ENCODE measurements around the gene RNF148.

RNF148 gene, protein sequence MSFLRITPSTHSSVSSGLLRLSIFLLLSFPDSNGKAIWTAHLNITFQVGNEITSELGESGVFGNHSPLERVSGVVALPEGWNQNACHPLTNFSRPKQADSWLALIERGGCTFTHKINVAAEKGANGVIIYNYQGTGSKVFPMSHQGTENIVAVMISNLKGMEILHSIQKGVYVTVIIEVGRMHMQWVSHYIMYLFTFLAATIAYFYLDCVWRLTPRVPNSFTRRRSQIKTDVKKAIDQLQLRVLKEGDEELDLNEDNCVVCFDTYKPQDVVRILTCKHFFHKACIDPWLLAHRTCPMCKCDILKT

DNA sequence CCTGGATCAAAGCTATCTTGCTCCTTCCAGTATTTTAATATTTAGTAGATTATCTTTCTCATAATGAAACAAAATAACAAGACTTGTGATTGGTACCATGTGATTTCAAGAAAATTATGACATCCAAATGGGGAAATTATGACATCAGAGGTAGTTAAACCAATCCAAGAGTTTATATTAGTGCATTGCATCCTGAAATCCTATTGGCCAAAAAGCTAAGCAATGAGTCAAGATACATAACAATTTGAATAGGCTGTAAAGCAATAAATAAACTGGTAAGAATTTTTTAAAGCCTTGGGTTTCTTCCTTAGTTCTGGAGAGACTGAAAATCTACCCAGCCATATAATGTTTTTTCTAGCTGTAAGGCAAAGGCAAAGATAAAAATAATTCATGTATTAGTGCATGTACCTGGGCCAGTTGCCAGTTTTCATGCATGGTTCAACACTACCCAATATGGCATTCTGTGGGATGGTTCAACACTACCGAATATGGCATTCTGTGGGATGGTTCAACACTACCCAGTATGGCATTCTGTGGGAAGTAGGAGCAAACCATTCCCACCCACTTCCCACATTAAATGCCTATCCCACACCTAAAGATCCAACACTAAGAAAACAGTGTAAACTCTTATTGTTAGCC, at the start of gene RNF148:
Gene RNF148, minus strand, starts transcription at position 51 of the 639 bp plus-strand sequence. CDS start 172 bp downstream, outside the sequence.
- no peak within 1 kb of the TSS for H3K4me3 ChIP-seq (ENCODE audit: low read depth, low read length)
- DNase-seq (ENCODE audit: low read depth): no peak

DNA sequence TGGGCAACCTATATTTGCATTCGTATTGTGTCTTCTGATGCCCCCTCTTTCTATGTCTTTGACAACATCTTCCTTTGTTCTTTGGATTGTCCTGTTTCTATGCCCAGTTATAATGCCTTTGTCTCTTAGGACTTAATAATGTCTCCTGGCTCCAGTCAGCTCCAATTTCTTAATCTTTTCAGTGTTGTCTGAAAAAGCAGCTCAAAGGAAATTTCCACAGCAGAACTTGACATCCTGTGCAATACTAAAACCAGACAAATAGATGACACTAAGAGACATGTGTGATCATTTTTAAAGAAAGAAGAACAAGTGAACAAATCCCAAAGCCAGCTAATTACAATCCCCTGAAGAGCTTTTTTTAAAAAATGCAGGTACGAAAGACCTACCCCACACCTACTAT, 47.7 kb upstream of the RNF148 start:
- no peak for DNase-seq (ENCODE audit: low read depth)
- no peak overlapping the region for H3K4me3 ChIP-seq (ENCODE audit: low read depth, low read length)

DNA sequence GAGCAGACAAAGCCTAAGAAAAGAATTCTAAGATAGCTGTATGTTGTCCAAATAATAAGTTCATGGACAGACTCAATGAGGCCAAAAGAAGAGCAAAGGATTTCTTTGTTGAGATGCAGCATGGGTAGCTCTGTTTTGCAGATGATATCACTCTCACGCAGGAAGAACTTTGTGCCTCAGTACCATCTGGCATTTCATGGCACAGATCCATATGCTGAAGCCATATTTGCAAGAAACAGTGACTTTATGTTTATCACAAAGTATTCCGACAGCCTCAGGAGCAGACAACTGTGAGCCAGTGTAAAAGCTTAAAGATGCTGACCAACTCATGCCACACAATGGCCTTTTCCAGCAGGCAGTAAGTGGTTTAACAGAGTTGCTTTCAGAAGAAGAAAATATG, 45.5 kb upstream of the RNF148 start:
- DNase-seq (ENCODE audit: low read depth): no peak

DNA sequence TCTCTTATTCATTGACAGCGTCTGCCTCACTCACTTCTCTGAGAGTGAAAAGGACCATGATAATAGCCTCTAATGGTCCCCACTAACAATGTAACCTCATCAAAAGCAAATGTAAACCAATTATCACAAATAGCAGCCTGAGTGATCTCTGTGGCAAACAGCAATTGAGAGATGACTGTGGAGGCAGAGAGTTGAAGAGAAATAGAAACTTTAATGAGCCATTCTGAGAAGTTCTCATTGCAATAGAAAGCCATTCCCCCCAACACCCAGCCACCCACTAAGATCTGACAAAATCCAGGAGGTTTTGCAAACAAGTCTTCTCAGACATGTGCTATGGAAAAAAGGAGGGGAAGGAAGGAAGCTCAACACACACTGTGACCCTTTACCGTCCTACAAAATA, 44.2 kb upstream of the RNF148 start:
- DNase-seq (ENCODE audit: low read depth): no peak

More for the DNA sequence above, 45.5 kb upstream of the RNF148 start:
- H3K4me3 ChIP-seq (ENCODE audit: low read depth, low read length): no peak overlapping the region

DNA sequence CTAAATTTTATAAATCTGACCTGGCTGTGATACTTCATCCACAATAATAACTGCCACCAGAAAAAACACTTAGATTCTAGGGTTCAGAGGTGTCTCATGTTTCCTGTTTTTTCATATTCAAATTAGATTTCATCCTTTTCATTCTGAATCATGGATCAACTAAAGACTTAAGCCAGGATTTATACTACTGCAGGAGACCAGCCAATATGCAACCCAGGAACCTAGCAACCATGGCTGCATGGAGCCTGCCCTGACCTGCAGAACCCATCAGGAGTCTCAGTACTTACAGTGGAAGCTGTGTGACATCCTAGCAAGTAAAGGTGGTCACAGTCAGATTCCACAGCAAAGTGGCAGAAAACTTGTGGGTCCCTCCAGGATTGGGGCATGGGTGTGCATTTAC, 40.5 kb upstream of the RNF148 start:
- no peak for DNase-seq (ENCODE audit: low read depth)
- no peak overlapping the region for H3K4me3 ChIP-seq (ENCODE audit: low read depth, low read length)

More for the DNA sequence above, 44.2 kb upstream of the RNF148 start:
- no peak overlapping the region for H3K4me3 ChIP-seq (ENCODE audit: low read depth, low read length)

DNA sequence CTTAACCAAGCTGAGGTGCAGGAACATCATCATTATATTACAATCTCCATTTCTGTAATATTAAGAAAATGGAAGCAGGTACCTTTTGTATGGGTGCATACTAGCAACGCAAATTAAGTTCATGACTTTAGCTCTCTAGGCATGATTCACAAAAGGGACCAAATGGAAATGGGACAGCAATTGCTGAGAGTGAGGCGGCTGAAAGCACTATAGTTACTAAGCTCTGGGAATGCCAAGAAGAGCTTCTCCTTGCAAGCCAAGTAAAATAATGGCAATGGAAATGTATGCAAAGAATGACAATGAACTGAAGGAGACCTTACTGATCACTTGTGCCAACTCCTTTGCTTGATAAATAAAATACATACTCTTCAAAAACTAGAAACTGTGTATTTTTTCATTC, 36.2 kb upstream of the RNF148 start:
- no peak overlapping the region for H3K4me3 ChIP-seq (ENCODE audit: low read depth, low read length)
- DNase-seq (ENCODE audit: low read depth): no peak

DNA sequence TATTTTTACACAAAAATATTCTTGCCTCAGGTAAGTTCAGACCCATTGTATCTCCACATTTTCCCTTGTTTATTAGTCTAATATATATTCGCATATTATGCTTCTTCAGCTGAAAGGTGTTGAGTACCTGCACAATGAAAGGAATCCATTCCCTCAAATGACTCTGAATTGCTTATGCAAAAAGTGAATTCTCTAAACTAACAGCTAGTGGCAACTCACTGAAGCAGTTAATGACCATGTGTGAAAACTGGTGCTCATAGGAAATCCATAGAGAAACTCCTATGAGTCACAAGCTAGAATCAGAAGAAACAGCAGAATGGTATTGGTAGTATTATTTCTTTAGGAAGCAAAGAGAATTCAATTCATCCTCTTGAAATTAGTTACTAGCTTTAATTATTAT, 33.5 kb upstream of the RNF148 start:
- DNase-seq (ENCODE audit: low read depth): no peak
- no peak overlapping the region for H3K4me3 ChIP-seq (ENCODE audit: low read depth, low read length)

DNA sequence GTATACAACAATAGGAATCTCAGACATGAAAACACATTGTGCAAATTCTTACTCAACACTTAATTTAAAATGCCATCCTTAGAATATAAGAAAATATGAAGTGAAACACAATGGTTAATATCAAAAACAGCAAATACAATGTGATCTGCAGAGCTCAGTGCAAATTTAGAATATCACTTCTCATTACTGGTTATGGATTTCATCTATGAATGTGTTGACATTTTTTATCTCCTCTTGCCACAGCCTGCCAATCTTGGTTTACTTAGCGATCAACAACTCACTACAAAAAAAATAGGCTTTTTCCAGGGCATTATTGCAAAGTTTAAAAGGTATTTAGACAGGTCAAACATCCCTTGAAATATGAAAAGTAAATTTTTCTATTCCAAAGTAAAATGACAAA, 25.0 kb upstream of the RNF148 start:
- no peak overlapping the region for H3K4me3 ChIP-seq (ENCODE audit: low read depth, low read length)
- DNase-seq (ENCODE audit: low read depth): no peak

DNA sequence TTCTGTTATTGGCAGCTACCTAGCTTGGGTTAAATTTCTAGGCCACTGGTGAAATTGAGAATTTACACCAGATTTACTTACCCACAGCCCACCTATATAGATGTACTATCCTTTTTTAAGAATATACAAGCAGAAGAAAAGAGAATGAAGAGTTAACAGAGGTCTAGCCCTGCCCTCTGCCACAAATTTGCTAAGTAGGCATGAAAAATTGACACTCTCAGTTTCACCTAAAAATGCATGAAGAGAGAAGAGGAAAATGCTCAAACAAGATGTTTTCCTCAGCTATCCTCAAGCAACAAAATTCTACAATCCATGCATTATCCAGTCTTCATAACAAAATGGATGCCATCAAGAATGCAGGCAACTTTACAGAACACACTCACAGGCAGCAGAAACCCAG, 24.6 kb upstream of the RNF148 start:
- DNase-seq (ENCODE audit: low read depth): no peak
- H3K4me3 ChIP-seq (ENCODE audit: low read depth, low read length): no peak overlapping the region

DNA sequence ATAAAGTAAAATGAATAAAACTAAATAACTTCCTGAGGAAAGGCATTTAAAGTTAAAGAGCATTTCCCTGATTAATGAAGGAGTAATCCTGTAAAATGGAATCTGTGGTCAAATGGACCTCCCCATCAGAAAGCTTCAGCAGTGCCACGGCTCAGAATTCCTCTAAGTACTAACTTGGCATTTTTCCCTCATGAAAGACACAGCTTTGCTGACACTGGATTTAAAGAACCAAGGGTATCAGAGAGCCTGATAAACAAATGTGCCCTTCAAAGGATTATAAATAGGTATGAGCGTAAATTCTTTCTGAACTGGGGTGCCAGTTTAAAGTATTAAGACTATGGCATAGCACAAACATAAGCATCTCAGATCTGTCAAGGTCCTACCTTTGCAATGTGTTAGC, 24.2 kb upstream of the RNF148 start:
- no peak for DNase-seq (ENCODE audit: low read depth)
- H3K4me3 ChIP-seq (ENCODE audit: low read depth, low read length): no peak overlapping the region

DNA sequence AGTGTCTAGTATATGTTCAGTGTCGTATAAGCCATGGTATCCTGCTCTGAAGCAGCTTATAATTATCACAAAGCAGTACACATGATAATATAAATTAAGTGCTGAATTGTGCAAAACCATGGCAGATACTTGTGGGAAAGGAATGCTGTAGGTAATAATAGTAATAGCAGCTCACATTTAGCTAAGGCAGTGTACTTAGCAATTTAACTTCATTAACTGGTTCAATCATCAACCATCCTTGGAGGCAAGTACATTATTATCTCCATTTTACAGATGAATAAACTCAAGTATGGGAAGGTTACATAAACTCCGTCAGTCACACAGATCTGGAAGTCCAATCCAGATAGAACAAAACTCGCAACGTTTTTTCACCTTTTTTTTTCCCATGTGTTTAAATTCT, 21.6 kb upstream of the RNF148 start:
- DNase-seq (ENCODE audit: low read depth): no peak
- no peak overlapping the region for H3K4me3 ChIP-seq (ENCODE audit: low read depth, low read length)

DNA sequence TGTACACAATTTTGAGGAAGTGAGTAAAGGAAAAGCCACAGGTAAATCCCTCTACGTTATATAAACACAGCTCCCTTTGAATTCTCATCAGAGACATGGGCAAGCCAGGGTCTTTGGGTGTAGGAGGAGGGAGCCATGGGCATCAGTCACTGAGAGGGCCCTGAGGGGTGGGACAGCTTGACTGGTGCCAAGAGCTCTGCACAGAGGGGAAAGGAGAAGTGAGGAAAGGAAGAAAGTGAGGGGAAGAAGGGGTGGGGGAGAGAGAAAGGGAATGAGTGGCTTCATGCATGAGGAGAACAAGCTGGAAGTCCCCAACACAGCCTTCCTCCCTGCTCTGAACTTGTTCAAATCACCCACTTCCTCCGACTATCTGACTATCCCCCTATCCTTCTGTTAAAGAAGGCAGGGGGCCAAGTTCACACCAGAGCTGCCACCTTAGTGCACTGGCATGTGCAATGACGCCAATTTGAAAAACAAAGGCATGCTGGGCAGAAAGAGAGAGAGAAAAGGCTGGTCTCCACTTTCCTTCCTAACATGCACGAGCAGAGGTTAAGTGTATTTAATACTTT, 16.4 kb upstream of the RNF148 start:
- DNase-seq (ENCODE audit: low read depth): no peak
- H3K4me3 ChIP-seq (ENCODE audit: low read depth, low read length): no peak overlapping the region

DNA sequence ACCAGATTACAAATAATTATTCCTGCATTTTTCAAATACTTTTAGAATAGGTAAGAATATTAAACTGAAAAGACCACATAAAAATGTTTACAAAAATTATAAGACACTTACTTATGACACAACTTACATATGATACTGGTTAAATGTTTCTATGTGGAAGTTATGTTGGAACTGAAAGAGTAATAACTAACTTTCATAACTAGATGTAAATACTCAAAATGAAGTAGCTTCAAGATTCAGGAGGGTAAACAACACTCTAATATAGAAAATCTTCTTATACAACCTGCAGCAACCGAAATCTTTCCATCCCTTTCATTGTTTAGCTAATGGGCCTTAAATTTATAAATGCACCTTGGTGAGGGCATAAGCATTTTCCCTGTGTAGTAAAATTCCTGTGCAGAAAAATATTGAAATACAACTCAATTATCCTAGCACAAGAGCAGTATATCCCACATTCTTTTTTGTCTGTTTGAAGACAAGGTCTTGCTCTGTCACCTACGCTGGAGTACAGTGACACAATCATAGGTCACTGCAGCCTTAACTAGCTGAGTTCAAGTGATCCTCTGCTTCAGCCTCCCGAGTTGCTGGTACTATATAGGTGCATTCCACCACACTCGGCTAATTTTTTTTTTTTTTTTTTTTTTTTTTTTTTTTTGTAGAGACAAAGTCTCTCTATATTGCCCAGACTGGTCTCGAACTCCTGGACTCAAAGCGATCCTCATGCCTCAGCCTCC, 14.8 kb upstream of the RNF148 start:
- no peak overlapping the region for H3K4me3 ChIP-seq (ENCODE audit: low read depth, low read length)
- no peak for DNase-seq (ENCODE audit: low read depth)

DNA sequence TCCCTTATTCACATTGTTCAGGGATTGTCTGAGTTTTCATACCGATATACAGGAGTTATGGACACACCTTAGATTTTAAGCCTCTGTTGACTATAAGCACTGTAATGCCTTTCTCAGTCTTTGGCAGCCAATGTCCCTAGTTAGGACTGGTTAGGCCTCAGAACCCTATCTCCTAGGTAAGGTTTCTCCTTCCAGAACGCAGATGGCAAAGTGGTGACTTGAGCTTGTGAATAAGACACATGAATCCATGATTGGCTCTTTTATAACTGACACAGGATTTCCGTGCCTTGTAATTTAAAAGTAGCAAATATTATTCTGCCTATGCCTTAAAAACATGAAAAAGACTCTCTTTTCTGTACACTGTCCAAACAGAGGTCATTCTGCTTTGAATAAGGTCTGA, 12.5 kb upstream of the RNF148 start:
- DNase-seq (ENCODE audit: low read depth): no peak
- H3K4me3 ChIP-seq (ENCODE audit: low read depth, low read length): no peak overlapping the region

DNA sequence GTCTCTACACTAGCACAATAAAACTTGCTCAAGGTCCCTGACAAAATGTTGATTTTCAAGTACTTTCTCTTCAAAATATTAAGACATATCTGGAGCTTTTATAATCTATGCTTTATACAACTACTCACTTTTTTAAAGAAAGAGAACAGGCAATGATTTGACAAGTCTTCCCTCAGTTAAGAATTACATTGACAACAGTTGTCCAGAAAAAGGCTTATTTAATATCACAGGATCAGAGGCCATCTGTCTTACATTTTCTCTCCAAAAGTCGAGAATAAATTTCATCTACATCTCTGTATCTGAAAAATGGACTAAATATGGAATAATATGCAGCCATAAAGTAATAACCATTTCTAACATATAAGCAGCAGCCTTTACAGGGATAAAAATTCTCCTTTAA, 8.2 kb upstream of the RNF148 start:
- no peak for DNase-seq (ENCODE audit: low read depth)
- no peak overlapping the region for H3K4me3 ChIP-seq (ENCODE audit: low read depth, low read length)

DNA sequence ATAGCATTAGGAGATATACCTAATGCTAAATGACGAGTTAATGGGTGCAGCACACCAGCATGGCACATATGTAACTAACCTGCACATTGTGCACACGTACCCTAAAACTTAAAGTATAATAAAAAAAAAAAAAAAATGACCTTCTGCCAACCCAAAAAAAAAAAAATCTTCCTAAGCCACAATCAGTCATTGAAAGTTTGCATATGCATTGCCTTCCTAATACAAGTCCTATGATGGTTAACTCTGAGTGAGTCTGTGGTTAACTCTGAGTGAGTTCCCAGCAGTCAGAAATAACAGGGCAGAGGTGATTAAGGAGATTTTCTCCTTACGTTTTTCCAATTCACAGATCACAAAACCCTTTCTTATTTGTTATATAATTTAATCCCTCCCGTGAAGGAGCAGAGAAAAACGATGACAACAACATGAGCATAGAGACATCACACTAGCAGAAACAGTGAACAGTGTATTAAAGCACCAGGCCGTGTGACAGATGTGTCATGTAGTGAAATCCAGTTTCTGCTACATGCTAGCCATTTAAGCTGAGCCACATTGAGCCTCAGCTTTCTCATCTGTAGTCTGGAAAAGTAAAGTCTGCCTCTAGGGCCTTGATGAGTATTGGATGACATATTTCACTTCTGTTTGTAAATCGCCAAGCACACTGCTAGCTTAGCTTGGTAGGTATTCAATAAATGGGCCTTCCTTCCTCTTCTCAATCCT, 7.4 kb upstream of the RNF148 start:
- H3K4me3 ChIP-seq (ENCODE audit: low read depth, low read length): no peak overlapping the region
- DNase-seq (ENCODE audit: low read depth): no peak

DNA sequence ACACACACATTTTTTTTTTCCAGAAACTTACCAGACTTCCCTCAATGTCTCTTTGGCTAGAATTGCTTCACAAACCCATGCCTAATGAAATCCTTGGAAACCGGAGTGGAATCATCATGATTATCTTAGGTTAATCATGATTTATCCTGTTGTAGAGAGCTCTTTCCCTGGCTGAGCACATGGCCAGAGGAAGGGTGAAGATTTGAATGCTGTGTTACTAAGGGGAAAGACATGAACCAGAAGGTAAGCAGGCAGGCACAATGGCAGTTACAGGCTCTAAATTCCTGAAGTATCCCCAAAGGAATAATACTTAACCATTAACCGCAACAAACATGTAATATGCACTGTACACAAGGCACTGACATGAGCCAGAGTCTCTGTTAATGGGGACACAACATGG, 4.1 kb upstream of the RNF148 start:
- DNase-seq (ENCODE audit: low read depth): no peak
- no peak overlapping the region for H3K4me3 ChIP-seq (ENCODE audit: low read depth, low read length)

DNA sequence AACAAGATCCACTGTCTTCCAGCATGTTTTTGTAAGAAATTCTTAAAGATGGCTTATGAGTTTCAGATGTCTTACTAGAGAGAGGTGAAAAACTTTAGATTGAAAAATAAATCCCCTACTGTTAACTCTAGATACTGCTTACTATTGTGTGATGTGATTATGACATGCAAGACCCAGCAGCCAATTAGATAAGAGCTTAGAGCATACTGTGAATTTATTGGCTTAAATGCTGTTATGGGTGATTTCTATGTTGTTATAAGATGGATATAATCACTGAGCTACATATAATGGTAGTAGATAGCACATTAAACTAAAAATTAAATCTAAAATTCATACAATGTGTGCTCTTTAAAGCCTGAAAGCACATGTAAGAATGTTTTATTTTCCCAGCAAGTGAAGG, 3.7 kb downstream of the RNF148 start, which contains the start of gene RNF133:
Gene RNF133, minus strand, starts transcription at position 101 of the 400 bp plus-strand sequence. CDS start 199 bp downstream, outside the sequence.
- no peak within 1 kb of the TSS for H3K4me3 ChIP-seq (ENCODE audit: low read depth, low read length)
- DNase-seq (ENCODE audit: low read depth): no peak

DNA sequence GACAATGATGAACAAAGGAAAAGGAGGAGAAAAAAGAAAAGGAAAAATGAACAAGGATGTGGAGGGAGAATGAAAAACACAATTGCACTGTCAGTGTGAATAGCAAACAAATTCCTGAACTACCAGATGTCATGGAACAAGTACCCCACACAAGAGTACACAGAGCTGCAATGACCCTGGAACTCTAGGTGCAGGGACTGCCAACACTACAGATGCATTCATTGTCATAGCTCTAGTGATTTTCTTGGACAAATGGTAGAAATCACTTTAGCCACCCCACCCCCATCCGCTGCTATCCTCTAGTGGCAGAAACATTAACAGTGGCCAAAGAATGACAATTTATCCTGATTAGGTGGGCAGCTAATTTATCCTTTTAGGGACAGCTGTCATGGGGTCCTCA, 6.9 kb downstream of the RNF148 start:
- DNase-seq (ENCODE audit: low read depth): no peak
- no peak overlapping the region for H3K4me3 ChIP-seq (ENCODE audit: low read depth, low read length)

DNA sequence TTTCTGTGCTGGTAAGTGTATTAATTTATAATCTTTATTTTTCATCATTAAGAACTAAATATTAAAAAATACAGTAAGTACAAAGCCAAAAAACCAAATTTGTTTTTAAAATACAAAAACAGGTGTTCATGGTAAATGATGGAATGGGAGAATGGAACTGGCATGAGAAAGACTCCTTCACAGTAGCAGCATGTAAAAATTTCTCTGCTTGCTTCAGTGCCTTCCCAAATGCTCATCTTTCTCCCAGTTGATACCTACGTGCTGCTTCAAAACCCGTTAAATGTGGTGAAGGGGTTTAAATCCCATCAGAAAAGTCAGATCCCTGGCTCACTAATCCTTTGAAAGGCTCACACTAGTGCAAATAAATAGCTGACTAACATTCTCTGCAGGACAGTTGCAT, 8.0 kb downstream of the RNF148 start:
- DNase-seq (ENCODE audit: low read depth): no peak
- no peak overlapping the region for H3K4me3 ChIP-seq (ENCODE audit: low read depth, low read length)

Measured in skeletal muscle cell (primary cell).